ENCODE results near the gene ARHGEF6. TPM values are rescaled to one million over a fixed set of nuclear protein-coding genes. Genes with fewer than 3 reads are reported as not detected.

Gene ARHGEF6
- total RNA-seq, 1 donor from 2014 or later = 0.31 TPM

DNA sequence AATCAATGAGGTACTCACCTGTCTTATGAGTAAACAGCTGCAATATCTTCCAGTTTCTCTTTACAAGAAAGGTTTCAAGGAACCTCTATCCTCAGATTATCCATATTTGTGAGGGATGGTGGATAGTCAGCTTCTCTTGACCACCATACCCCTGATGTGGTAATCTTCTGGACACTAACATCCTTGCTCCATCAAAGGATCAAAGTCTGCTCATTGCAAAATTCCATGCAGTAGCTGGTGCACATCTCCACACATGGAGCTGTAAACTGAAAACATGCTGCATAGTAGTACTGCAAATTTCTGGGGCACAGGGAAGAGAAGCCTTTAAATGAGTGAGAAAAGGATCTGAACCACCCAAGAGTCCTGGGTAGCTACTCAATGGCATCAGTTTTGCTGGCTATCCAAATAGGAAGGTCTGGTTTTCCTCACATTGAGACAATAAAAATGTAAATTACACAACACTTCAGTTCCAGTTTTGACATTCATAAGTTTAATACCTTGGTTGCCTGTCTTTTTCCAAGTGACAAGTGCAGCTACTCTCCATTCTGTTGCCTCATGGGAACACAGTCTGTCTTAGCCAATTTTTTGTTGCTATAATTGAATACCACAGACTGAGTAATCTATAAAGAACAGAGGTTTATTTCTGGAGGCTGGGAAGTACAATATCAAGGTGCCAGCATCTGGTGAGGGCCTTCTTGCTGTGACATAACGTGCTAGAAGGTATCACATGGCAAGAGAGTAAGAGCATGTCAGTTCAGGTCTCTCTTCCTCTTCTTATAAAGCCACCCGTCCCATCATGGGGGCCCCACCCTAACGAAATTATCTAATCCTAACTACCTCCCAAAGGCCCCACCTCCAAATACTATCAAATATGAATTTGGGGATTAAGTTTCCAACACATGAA is 34.4 kb upstream of the ARHGEF6 start:
- no peak overlapping the region for H3K4me3 Mint-ChIP-seq (ENCODE audit: low read depth)
- H3K27ac Mint-ChIP-seq = no peak overlapping the region
- no peaks in the 10 kb centered on the region for H3K27me3 Mint-ChIP-seq
- H3K36me3 Mint-ChIP-seq (ENCODE audit: insufficient read depth) = peaks cover 5% of the 10 kb centered on the region
- TF ChIP-seq, protein P1, sequence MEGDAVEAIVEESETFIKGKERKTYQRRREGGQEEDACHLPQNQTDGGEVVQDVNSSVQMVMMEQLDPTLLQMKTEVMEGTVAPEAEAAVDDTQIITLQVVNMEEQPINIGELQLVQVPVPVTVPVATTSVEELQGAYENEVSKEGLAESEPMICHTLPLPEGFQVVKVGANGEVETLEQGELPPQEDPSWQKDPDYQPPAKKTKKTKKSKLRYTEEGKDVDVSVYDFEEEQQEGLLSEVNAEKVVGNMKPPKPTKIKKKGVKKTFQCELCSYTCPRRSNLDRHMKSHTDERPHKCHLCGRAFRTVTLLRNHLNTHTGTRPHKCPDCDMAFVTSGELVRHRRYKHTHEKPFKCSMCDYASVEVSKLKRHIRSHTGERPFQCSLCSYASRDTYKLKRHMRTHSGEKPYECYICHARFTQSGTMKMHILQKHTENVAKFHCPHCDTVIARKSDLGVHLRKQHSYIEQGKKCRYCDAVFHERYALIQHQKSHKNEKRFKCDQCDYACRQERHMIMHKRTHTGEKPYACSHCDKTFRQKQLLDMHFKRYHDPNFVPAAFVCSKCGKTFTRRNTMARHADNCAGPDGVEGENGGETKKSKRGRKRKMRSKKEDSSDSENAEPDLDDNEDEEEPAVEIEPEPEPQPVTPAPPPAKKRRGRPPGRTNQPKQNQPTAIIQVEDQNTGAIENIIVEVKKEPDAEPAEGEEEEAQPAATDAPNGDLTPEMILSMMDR (IDR thresholded peaks at IDR 0.05; ENCODE audit: unreplicated experiment) = no peak
- H3K4me1 Mint-ChIP-seq (ENCODE audit: low read depth) = no peaks in the 10 kb centered on the region
- peaks cover 3% of the 10 kb centered on the region for H3K9me3 Mint-ChIP-seq (ENCODE audit: low read depth)
- DNase-seq (ENCODE audit: low spot score, unreplicated experiment) = no peak

DNA sequence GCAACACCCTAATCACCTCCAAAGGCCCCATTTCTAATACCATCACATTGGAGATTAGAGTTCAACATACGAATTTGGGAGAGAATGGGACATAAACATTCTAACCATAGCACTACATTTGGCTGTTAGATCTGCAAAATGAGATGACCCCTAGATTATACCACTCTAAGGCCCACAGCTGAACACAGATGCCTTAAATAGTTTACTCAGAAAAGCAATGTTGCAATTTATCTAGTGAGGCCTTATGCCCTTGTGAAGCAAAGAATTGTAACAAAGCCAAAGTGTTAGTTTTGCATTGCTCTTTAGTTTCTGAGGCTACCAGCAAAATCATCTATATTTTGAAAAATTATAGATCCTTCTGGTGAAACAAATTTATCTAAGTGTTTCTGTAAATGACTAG is 31.6 kb upstream of the ARHGEF6 start:
- Mint-ChIP-seq H3K27ac (no peak overlapping the region), H3K4me3 (ENCODE audit: low read depth) (no peak overlapping the region), H3K36me3 (ENCODE audit: insufficient read depth) (no peaks in the 10 kb centered on the region), H3K27me3 (no peaks in the 10 kb centered on the region), H3K4me1 (ENCODE audit: low read depth) (no peaks in the 10 kb centered on the region), H3K9me3 (ENCODE audit: low read depth) (peaks cover 7% of the 10 kb centered on the region)
- no peak for DNase-seq (ENCODE audit: low spot score, unreplicated experiment)
- TF ChIP-seq, protein P1 (IDR thresholded peaks at IDR 0.05; ENCODE audit: unreplicated experiment) = no peak

DNA sequence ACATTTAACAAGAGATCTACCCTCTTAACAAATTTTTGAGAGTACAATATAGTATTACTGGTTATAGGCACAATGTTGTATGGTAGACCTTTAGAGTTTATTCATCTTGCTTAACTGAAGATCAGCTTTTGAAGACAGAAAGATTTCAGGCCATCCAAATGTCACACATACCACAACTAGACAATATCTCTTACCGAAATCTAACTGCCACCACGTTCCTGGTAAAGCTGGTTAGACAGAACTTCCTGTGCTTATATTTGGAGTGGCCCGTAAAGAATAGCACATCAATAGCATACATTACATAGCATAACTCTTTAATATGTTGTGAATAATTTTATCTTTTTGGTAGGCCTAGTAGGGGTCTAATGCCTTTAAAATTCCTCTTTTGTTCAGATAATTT is 29.8 kb upstream of the ARHGEF6 start:
- no peak overlapping the region for H3K4me3 Mint-ChIP-seq (ENCODE audit: low read depth)
- no peaks in the 10 kb centered on the region for H3K36me3 Mint-ChIP-seq (ENCODE audit: insufficient read depth)

DNA sequence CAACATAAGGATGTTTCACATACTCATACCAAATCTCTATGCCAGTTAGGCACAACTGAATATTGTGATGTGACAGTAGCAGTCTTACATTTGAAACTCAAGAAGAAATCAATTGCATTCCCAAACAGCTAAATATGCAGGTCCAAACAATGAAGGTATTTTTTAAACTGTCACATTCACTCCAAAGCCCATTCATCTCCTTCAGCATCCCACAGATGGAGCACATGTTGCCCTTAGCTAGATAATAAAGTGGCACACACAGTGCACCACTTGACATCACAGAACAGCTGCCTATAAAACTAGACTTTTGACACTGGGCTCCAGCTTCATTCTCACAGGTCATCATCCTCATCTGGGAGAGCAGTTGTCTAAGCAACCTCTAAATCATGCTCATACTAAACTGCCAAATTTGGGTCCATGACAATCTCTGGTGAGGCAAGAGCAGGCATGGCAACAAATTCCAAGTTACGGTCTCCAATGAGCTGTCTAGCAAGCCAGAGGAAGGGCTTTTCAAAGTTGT is 26.2 kb upstream of the ARHGEF6 start:
- no peak overlapping the region for H3K27ac Mint-ChIP-seq
- peaks cover 7% of the 10 kb centered on the region for H3K9me3 Mint-ChIP-seq (ENCODE audit: low read depth)
- no peaks in the 10 kb centered on the region for H3K4me1 Mint-ChIP-seq (ENCODE audit: low read depth)
- no peak overlapping the region for H3K4me3 Mint-ChIP-seq (ENCODE audit: low read depth)
- DNase-seq (ENCODE audit: low spot score, unreplicated experiment) = no peak
- TF ChIP-seq, protein P1 (IDR thresholded peaks at IDR 0.05; ENCODE audit: unreplicated experiment) = no peak
- no peaks in the 10 kb centered on the region for H3K36me3 Mint-ChIP-seq (ENCODE audit: insufficient read depth)
- no peaks in the 10 kb centered on the region for H3K27me3 Mint-ChIP-seq

More for the DNA sequence above, 29.8 kb upstream of the ARHGEF6 start:
- H3K27ac Mint-ChIP-seq = no peak overlapping the region
- no peak for DNase-seq (ENCODE audit: low spot score, unreplicated experiment)
- peaks cover 7% of the 10 kb centered on the region for H3K9me3 Mint-ChIP-seq (ENCODE audit: low read depth)
- no peaks in the 10 kb centered on the region for H3K27me3 Mint-ChIP-seq
- TF ChIP-seq, protein P1 (IDR thresholded peaks at IDR 0.05; ENCODE audit: unreplicated experiment) = no peak
- H3K4me1 Mint-ChIP-seq (ENCODE audit: low read depth) = no peaks in the 10 kb centered on the region

DNA sequence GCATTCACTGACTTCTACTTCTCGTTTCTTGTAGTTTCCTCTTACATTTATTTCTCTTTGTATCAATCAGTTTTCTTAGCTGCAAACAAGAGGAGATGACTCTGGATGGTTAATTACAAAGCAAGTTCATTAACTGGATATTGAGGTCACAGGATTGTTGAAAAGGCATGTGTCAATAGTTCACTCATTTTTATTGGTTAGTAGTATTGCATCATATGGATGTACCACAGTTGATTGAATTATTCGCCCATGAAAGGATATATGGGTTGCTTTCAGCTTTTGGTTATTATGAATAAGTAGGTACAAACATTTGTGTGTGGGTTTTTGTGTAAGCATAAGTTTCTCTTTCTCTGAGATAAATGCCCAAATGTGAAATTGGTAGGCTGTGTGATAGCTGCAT is 21.8 kb upstream of the ARHGEF6 start:
- no peak for DNase-seq (ENCODE audit: low spot score, unreplicated experiment)
- Mint-ChIP-seq H3K9me3 (ENCODE audit: low read depth) (peaks cover 9% of the 10 kb centered on the region), H3K36me3 (ENCODE audit: insufficient read depth) (peaks cover 1% of the 10 kb centered on the region), H3K27me3 (no peaks in the 10 kb centered on the region), H3K4me3 (ENCODE audit: low read depth) (no peak overlapping the region), H3K27ac (no peak overlapping the region), H3K4me1 (ENCODE audit: low read depth) (no peaks in the 10 kb centered on the region)
- TF ChIP-seq, protein P1 (IDR thresholded peaks at IDR 0.05; ENCODE audit: unreplicated experiment) = no peak
